Fibroblast of skin of left quadriceps (primary cell): ENCODE results near the gene AIRE.
"Not testable (repeated sequence)": the region's sequence is repeated elsewhere in the genome, so short reads cannot be mapped to it uniquely, and the experiment has no call there.

Source experiments
- DNase-seq, 2 experiments: peaks; one replicate each; pipeline ENCODE4 v3.0.0-alpha.2; 2013; ENCODE audit warnings: low read depth in 2 of 2

AIRE gene

DNA sequence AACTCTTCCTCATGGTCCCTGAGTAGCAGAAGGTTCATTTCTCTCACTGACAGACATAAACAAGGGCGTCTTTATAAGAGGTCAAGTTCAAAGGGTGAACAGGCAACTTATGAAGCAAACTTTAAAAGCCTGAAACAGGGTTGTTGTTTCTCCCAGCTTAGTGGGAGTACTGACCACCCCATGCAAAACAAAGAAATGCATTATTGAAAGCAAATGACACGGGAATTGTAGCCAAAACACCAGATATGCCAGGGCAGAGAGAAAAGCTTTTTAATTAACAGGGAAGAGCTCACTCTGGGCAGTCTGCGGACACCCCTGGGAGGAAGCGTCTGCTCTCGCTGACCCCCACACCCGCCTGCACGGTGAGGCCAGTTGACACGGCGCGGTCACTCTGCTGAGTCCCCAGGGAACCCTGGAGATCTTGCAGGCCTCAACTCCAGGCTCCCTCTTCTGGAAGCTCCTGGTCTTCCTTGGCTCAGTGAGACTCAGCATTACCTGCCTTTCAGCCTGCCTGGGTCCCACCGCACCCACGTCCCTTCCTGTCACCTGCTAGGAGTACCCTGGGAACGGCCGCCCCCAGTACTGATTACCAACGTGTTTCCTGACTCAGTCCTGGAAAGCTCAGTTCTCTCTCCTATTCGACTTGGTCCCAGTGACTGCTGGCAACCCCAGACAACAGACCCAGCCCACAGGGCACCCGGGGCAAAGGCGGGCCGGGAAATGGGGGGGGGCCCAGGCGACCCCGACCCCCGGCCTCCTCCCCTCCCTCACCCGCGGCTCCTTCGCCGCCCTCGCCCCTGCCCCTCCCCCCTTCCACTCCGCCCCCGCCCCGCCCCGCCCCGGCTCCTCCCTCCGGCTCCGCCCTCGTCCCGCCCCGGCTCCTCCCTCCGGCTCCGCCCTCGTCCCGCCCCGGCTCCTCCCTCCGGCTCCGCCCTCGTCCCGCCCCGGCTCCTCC lies 52.5 kb downstream of the AIRE start:
- no peak for DNase-seq

DNA sequence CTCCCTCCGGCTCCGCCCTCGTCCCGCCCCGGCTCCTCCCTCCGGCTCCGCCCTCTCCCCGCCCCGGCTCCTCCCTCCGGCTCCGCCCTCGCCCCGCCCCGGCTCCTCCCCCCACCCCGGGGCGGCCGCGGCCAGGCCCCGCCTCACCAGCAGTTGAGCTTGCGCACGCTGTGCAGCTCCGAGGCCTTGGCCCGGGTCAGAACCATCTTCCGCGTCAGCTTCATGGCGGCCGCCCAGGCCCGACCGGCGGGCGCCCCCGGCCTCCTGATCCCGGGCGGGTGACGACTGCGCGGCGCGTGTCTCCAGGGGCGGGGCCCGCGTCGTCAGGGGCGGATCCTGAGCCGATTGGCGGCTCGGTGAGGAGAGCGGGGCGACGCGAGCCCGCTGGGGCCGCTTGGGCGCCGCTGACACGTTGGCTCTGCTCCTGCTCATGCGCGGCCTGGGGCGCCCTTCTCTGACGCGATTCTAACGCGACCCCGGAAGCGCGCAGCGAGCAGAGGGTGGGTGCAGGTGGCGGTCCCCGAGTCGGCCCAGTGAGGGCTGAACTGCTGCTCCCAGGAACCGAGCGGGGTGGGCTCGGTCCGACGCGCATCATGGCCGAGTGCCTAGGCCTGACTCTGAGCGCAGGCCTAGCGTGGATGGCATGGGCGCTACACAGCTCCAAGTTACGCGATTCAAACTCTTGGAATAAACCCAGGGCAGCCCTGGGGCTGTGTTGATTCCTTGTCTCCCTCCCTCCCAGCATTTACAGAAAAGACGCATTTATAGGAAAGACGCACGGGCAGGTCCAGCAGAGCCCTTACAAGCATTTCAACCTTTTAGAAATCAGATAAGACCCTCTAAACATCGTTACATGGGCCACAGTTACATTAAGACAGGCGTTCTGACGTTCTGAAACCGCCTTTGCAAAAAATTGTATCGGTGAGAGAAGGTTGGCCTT lies 53.6 kb downstream of the AIRE start, which contains the start of gene CFAP410:
TSS of gene CFAP410 (minus strand) at position 420 of the 940 bp plus-strand sequence. CDS start at position 224, 196 bp downstream.
- DNase-seq, result peak; percentile 89 to 91

DNA sequence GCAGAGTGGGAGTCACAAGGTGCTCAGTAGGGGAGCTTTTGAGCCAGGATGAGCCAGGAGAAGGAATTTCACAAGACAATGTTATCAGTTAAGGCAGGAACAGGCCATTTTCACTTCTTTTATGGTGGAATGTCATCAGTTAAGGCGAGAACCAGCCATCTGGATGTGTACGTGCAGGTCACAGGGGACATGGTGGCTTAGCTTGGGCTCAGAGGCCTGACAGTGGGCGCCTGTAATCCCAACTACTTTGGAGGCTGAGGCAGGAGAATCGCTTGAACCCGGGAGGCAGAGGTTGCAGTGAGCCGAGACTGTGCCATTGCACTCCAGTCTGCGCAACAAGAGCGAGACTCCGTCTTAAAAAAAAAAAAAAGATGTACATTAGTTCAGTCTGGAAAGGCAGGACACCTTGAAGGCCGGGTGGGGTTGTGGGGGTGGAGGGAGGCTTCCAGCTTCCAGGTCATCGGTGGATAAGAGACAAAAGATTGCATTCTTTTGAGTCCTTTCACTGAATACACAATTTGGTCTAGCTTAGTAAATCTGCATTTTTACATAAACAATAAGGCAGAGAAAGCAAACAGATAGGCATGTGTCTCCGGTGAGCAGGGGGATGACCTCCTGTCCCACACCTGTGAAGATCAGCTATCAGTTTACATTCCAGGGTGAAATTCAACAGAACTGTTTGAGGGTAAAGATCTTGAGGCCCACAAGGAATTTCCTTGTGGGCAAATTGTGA lies 56.2 kb downstream of the AIRE start:
- DNase-seq, result not testable (repeated sequence)

DNA sequence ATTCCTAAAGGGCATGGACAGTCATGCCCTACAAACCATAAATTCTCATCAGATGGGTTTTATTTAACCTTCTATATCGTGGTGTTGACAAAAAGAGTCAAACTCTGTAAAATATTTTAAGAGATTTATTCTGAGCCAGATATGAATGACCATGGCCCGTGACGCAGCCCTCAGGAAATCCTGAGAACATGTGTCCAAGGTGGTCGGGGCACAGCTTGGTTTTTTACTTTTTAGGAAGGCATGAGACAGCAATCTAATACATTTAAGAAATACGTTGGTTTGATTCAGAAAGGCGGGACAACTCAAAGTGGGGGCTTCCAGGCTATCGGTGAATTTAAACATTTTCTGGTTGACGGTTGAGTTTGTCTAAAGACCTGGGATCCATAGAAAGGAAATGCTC lies 57.3 kb downstream of the AIRE start:
- not testable (repeated sequence) for DNase-seq

DNA sequence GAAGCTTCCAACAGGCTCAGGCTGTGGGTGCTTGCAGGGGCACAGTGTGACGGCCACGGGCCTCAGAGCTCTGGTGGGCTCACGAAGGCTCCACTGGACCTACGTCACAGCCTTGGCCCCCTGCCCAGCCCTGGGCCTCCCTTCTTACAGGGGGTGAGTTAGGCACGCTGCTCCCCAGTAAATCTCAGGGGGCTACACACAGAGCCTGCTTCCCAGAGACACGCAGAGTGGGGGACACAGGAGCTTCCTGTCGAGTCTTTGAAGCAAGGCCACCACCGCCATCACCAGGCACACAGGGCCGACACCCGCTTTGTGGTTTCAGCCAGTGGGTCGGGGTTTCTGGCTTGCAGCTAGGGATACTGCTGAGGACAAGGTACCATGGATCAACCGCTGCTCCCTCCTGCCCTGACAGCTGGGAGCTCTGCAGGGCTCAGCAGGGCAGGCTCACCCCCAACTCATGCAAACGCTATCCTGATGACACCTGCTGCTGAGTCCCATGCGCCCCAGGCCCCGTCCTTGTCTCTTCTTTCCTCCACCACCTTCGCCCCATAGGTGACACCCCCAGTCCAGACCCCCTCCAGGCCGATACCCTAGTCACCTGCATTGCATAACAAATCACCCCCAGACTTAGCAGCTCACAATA lies 59.0 kb downstream of the AIRE start:
- DNase-seq, result no peak

DNA sequence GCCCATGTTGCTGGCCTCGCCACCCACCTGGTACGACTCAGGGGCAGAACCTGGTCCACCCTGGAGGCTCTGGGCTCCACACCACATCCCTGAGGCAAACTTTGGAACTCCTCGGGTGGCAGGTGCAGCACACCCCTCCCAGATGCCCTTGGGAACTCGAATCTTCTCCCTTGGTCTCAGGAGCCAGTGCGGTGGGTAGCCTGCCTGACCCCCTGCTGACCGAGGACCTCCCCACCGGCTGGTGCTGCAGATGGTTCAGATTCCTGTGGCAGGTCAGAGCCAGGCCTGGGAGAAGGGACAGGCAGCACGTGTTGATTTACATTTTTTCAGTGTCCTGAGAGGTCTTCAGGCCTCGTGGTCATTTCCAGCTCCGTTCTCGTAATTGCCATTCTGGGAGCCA lies 59.8 kb downstream of the AIRE start:
- no peak for DNase-seq

DNA sequence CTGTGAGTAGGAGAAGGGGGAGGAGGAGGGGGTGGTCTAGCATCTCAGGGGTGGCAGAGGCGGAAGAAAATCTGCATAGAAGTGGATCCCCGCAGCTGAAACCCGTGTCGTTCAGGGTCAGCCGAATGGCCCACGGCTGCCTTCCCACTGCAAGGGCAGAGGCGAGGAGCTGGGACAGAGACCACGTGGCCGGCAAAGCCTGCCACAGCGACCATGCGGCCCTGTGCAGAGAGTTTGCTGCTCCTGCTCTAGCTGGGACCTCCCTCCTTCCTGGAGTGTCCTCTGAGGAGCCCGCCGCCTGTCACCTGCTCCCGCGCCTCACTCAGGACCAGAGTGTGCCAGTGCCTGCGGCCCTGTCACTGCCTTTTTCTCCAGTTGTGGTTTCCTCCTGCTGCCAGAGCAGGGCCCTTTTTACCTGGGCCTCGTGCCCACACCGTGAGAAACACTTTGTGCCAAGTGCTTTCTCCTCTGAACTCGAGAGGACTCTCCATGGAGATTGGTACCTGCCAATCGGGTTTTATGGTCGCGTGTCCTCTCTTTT lies 62.3 kb downstream of the AIRE start:
- DNase-seq, result no peak
